Stimulated activated CD4-positive, alpha-beta T cell treated with anti-CD3 and anti-CD28 coated beads, Interleukin-4, amount 100 ng/mL, for 1 hour (primary cell): ENCODE results near the gene AKAP14.
"Not testable (repeated sequence)": the region's sequence is repeated elsewhere in the genome, so short reads cannot be mapped to it uniquely, and the experiment has no call there.

Source experiments
- DNase-seq: peaks from one replicate; pipeline ENCODE4 v3.0.0-alpha.2; 2020

AKAP14 gene

DNA sequence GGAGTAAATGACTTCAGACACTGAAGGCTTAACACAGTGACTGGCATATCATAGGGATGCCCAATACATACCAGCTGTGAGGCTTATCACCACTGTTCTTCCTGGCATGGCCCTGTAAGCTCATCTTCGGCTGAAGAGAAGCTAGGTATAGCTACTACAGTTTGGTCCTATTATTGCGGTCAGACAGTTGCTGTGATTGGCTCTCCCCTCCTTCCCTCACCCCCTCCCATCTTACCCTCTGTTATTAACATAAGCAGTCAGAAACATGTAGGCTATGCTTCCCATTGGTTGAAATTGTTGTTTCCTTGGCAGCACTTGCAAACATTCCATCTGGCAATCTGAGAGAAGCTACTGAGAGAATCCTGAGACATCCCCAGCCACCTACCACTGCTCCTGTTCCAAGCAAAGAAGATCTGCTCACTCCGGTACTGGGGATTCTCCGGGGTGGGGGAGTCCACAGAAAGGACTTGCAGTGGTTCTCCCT is at the start of gene AKAP14:
AKAP14 (plus strand) TSS at position 51 of the 484 bp plus-strand sequence. CDS start 7,331 bp downstream, outside the sequence.
- DNase-seq, result no peak

DNA sequence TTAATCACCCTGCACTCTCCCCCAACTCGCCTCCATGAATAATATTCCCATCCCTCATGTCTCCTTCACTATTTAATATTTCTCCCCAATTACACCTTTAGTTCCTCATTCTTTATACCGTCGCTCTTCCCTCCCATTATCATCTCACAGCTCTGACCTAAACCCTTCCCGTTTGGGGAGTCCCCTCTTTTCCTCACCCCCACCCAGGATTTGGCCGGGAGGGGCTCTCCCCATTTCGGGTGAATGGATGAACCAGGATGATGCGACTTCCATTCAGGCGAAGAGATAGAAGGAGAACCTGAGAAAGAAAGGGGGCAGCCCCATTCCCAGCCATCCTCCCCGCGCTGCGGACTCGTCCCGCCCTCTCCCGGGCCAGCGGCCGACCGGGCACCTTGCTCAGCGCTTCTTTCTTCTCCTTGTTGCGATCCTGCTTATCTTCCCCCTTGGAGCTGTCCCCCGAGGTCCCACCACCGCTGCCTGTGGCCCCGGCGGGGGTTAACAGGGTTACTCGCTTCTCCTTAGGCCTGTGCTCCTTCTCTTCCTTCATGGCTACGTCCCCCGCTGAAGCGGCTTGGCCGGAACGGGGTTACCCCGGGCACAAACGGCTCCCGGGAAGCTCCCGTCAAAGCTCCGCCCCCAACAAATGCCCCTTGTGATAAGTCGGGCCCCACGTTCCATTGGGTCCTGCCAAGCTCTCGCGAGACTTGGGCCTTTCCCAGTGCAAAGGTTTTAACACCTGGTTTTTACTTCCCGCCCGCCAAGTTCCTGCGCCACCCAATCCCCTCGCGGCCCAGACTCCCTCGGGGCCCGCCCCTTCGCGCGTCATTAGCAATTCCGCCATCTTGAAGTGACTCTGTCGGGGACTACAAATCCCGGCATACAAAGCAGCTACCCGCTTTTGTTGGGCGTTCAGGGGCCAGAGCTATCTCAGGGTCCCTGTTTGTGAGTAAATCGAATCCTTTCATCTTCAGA is 43.0 kb upstream of the AKAP14 start, which contains the start of gene UPF3B:
UPF3B (minus strand) TSS at position 582 of the 972 bp plus-strand sequence; CDS start at position 547, 35 bp downstream.
- DNase-seq, result peak; percentile 89

DNA sequence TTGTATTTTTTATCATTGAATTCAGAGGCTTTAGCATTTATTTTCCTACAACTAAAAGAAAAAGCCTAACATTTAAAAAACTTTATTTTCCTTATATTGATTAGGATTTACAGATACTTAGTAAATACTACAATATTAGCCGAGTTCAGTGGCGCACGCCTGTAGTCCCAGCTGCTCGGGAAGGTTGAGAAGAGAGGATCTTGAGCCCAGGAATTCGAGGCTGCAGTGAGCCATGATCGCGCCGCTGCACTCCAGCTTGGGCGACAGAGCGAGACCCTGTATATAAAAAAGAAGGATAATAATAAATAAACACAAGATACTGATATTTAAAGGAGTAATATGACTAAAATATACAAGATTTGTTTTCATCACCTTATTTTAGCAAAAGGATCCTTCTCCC is 42.2 kb upstream of the AKAP14 start:
- DNase-seq, result no peak

DNA sequence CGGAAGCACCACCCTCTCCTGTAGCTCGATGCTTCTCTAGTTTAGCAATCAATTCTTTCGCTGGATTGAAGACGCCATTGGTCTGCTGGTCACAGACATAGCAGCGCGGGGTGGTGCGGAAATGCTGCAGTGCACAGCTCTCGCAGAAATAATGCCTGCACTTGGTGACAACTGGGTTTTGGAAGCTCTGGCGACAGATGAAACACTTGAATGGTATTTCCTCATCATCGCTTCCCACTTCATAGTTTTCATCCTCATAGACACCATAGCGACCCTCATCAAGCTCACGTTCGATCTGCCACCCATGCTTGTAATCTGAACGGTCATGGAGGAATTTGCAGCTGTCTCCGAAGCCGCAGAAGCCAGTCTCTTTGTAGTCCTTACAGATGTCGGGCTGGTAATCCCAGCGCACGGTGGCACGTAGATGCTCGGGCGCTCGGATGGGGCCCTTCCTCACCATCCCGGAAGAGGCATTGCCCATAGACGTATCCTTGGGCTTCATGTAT is 25.0 kb upstream of the AKAP14 start:
- DNase-seq, result peak; percentile 26

- no peak for DNase-seq
Observed at GRCh38 chrX:119871245-119871598, 24.5 kb upstream of the AKAP14 start.

- peak; percentile 80 for DNase-seq
Observed at GRCh38 chrX:119871599-119872395, 23.9 kb upstream of the AKAP14 start, which contains the start of the genes NDUFA1 and RNF113A. Gene NDUFA1 (plus strand): TSS chrX:119871832. CDS start chrX:119871912, 80 bp downstream. Gene RNF113A (minus strand): TSS chrX:119871733. CDS start chrX:119871613, 120 bp downstream.

GRCh38 chrX:119878740-119879139 is 17.0 kb upstream of the AKAP14 start:
- no peak for DNase-seq

DNA sequence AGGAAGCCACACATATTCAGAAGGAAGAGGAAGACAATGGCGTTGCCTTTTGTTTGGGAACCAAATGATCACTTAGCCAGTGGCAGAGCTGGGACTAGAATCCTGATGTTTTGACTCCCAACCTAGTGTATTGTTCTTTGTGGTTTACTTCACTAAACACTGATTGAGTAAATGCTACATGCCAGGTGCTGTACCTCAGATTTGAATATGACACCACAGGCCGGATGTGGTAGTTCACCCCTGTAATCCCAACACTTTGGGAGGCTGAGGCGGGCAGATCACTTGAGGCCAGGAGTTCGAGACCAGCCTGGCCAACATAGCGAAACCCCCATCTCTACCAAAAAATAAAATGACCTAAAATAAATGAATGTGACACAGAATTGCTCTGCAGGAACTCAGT is 15.6 kb upstream of the AKAP14 start:
- DNase-seq, result no peak

DNA sequence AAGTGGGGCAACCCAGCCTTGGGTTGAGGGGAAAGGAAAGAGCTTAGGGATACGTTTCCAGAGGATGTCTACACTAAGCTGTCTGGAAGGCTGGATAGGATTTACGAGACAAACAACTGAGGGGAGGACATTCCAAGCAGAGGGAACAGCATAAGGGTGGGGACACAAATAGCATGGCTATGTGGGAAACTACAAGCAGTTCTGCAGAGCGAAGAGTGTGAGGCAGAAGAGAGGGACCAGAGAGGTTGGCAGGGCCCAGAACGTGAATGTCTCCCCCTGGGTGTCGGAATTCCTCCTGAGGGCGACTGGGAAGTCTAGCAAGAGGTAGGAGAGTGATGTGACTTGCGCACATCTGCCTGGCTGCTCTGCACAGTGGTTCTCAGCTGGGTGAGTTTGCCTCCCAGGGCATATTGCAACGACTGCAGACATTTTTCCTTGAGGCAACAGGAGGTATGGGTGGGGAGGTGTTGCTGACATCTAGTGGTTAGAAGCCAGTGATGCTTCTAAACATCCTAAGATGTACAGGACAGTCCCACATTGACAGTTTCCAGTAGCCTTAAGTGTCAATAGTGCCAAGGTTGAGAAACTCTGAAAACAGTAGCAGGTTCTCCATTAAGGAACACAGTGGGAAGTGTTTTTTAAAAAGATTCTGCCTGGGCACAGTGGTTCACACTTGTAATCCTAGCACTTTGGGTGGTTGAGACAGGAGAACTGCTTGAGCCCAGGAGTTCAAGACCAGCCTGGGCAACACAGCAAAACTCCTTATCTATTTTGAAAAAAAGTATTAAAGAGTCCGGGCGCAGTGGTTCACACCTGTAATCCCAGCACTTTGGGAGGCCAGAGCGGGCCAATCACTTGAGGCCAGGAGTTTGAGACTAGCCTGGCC is 14.9 kb upstream of the AKAP14 start:
- no peak for DNase-seq

GRCh38 chrX:119885554-119886428 is 9.9 kb upstream of the AKAP14 start:
- no peak for DNase-seq

GRCh38 chrX:119887721-119888425 is 7.8 kb upstream of the AKAP14 start:
- DNase-seq, result peak; percentile 53

DNA sequence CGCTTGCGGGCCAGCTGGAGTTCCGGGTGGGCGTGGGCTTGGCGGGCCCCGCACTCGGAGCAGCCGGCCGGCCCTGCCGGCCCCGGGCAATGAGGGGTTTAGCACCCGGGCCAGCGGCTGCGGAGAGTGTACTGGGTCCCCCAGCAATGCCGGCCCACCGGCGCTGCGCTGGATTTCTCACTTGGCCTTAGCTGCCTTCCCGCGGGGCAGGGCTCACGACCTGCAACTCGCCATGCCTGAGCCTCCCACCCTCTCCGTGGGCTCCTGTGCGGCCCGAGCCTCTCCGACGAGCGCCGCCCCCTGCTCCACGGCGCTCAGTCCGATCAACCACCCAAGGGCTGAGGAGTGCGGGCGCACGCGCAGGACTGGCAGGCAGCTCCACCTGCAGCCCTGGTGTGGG is 5.1 kb upstream of the AKAP14 start:
- not testable (repeated sequence) for DNase-seq

- not testable (repeated sequence) for DNase-seq
Observed at GRCh38 chrX:119891961-119892692, 3.6 kb upstream of the AKAP14 start.

DNA sequence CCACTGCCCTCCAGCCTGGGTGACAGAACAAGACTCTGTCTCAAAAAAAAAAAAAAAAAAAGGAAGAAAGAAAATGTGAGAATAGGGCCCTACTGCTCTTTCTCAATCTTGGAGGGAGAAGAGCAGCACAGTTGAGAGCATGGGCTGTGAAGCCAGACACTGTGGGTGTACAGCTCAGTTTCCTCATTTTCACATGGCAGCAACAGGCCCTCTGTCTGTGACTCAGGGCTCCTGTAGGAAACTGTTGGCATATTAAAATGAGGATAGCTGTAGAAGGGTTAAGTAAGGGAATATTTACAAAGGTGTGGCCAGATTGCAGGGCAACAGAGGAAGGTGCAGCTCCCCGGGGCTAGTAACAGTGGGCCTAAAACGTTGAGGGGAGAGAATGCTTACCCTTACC is 3.4 kb downstream of the AKAP14 start:
- no peak for DNase-seq

DNA sequence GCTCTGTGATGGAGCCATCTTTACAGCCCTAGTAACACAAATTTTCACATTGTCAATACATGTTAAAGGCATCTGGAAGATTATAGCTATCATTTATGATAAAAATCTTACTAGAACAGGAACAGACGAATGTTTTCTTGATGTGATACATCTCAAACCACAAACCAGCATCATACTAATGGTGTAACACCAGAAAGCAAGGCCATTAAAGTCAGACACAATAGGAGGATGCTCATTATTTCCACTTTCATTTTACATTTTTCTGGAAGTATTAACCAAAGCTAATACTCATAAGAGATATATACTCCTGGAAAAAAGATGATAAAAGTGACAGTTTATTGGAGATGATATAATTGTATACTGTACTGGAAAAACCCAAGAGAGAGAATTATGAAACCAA is 5.3 kb downstream of the AKAP14 start:
- no peak for DNase-seq

- no peak for DNase-seq
Observed at GRCh38 chrX:119916310-119916709, 20.6 kb downstream of the AKAP14 start.

DNA sequence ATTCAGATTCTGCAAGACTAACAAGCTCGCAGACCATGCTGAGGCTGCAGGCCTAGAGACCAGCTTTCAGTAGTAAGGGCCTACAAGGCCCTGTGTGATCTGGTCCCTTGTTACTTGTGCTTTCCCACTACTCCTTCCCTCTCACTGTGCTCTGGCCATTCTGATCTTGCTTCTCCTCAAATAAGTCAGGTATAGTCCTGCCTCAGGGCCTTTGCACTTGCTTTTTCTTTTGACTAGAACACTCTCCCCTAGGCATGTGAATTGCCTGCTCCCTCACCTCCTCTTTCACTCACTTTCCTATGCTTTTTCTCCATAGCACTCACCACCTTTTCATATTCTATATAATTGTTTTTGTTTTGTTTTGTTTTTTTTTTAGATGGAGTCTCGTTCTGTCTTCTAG is 22.2 kb downstream of the AKAP14 start:
- DNase-seq, result no peak

DNA sequence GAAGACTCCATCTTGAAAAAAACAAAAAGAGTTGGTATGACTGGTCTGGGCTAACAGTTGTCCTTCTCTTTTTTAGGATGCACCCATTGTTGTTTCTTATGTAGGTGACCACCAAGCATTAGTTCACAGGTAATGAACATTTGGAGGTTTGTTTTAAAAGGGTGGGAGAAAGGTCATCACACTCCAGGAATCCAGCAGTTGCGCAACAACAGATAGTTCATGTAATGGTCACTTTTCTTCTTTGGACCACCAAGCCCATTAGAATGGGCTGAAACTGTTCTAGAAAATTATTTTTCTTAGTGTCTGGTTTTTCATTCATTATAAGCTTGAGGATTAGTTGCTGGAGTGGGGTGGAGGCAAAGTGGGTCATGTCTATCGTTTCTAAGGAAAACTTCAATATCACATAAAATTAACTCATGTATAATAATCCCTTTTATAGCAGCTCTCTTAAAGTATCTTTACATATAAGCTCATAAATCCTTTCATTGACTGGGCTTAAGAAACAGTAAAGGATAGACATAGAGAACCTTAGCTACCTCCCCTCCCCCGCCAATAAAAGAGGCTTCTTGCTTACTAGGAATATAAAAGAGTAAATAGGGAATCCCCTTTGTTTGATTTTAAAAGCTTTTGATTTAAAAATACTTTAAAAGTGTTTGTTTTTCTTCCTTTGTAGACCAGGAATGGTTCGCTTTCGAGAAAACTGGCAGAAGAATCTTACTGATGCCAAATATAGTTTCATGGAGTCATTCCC is 24.3 kb downstream of the AKAP14 start:
- DNase-seq, result no peak

GRCh38 chrX:119922391-119922790 is 26.7 kb downstream of the AKAP14 start:
- DNase-seq, result not testable (repeated sequence)
